ENCODE results near the gene TMEM125.

TMEM125 gene

DNA sequence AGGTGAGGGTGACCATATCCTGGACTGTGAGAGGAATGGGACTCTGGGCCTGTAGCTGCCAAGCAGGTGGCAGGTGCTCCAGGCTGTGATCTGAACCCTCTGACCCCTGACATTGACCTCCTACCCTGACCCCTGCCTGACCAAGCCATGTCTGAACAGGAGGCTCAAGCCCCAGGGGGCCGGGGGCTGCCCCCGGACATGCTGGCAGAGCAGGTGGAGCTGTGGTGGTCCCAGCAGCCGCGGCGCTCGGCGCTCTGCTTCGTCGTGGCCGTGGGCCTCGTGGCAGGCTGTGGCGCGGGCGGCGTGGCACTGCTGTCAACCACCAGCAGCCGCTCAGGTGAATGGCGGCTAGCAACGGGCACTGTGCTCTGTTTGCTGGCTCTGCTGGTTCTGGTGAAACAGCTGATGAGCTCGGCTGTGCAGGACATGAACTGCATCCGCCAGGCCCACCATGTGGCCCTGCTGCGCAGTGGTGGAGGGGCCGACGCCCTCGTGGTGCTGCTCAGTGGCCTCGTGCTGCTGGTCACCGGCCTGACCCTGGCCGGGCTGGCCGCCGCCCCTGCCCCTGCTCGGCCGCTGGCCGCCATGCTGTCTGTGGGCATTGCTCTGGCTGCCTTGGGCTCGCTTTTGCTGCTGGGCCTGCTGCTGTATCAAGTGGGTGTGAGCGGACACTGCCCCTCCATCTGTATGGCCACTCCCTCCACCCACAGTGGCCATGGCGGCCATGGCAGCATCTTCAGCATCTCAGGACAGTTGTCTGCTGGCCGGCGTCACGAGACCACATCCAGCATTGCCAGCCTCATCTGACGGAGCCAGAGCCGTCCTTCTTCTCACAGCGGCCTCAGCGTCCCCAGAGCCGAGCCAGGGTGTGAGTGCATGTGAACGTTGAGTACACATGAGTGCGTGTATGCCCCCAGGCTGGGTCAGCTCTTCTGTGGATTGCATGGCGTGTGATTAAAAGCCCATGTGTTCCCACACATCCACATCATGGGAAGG lies 3.1 kb downstream of the TMEM125 start:
- no peak overlapping the region for H2BK12ac ChIP-seq (ENCODE audit: low read length in 2 of 2)
- 97% methylated on average over 46 of the region's 46 CpGs for WGBS
- no peak overlapping the region for H2AK5ac ChIP-seq (ENCODE audit: low read length, severe bottlenecking)
- H3K4ac ChIP-seq (ENCODE audit: low read depth in 1 of 2, low read length in 2 of 2), result no peak overlapping the region
- H3K4me1 ChIP-seq (ENCODE audit: control insufficient read depth, insufficient read depth, low read depth, low read length), result peaks cover 8% of the 10 kb centered on the region
- H4K8ac ChIP-seq (ENCODE audit: low read length), result no peak overlapping the region
- no peak overlapping the region for H2BK5ac ChIP-seq (ENCODE audit: low read depth, low read length, poor library complexity, severe bottlenecking)
- H3K4me2 ChIP-seq (ENCODE audit: low read length, poor library complexity, severe bottlenecking), result no peak overlapping the region
- peak overlapping the region; percentile 25 for H4K91ac ChIP-seq (ENCODE audit: low read length)
- no peak for DNase-seq
- H2BK15ac ChIP-seq (ENCODE audit: low read depth, poor library complexity, severe bottlenecking), result no peak overlapping the region
- H3K79me1 ChIP-seq (replicated peaks; ENCODE audit: low read length, poor library complexity, severe bottlenecking), result no peaks in the 10 kb centered on the region
- no peak overlapping the region for H3K4me3 ChIP-seq (ENCODE audit: insufficient read depth in 1 of 2, low read depth in 1 of 2, low read length in 2 of 2)
- H2BK120ac ChIP-seq (ENCODE audit: low read depth, low read length), result no peak overlapping the region
- H3K23ac ChIP-seq (ENCODE audit: low read length in 2 of 2), result no peak overlapping the region
- no peak overlapping the region for H3K18ac ChIP-seq (ENCODE audit: low read depth in 1 of 2, low read length in 2 of 2)
- H2AFZ ChIP-seq (ENCODE audit: low read depth, low read length), result no peak overlapping the region
- H3K36me3 ChIP-seq (ENCODE audit: control insufficient read depth in 1 of 2, insufficient read depth in 2 of 2, low read depth in 1 of 2, low read length in 2 of 2), result peaks cover 0 to 7% of the 10 kb centered on the region in 2 experiments
- no peak overlapping the region for H3K27ac ChIP-seq (ENCODE audit: low read length, poor library complexity, severe bottlenecking)
- H3K14ac ChIP-seq (ENCODE audit: low read length in 2 of 2), result no peak overlapping the region
- peaks cover 15 to 29% of the 10 kb centered on the region in 2 experiments for H3K27me3 ChIP-seq (ENCODE audit: control insufficient read depth in 1 of 2, insufficient read depth in 1 of 2, low read length in 2 of 2)
- no peak overlapping the region for H3K9ac ChIP-seq (ENCODE audit: low read length)
- H3K9me3 ChIP-seq (ENCODE audit: control insufficient read depth, low read length), result no peaks in the 10 kb centered on the region

DNA sequence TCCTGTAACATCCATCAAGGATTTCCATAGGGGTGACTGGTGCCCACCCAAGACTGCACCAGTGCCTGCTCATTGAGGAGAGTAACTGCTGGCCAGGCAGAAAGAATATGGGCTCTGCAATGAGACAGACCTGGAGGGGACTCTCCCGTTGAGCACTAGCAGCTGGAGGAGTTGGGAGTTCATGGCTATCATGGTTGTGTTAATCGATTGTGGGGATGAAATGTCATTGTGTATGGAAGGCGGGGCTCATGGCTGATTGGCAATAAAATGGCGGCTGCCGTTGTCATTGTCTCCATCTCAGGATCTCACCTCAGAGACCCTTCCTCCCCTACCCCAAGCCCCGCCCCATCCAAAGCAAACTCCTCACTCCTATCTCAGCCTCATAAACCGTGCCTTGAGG lies 3.9 kb downstream of the TMEM125 start:
- Histone ChIP-seq H3K14ac (ENCODE audit: low read length in 2 of 2) (no peak overlapping the region), H2BK15ac (ENCODE audit: low read depth, poor library complexity, severe bottlenecking) (no peak overlapping the region), H4K8ac (ENCODE audit: low read length) (peak overlapping the region; percentile 92), H3K27me3 (ENCODE audit: control insufficient read depth in 1 of 2, insufficient read depth in 1 of 2, low read length in 2 of 2) (peaks cover 15 to 34% of the 10 kb centered on the region in 2 experiments), H3K4me3 (ENCODE audit: insufficient read depth in 1 of 2, low read depth in 1 of 2, low read length in 2 of 2) (no peak overlapping the region), H2AK5ac (ENCODE audit: low read length, severe bottlenecking) (no peak overlapping the region), H3K4me1 (ENCODE audit: control insufficient read depth, insufficient read depth, low read depth, low read length) (peaks cover 8% of the 10 kb centered on the region), H2BK12ac (ENCODE audit: low read length in 2 of 2) (no peak overlapping the region), H2BK5ac (ENCODE audit: low read depth, low read length, poor library complexity, severe bottlenecking) (no peak overlapping the region), H3K4me2 (ENCODE audit: low read length, poor library complexity, severe bottlenecking) (no peak overlapping the region), H3K79me1 (replicated peaks; ENCODE audit: low read length, poor library complexity, severe bottlenecking) (no peaks in the 10 kb centered on the region), H2AFZ (ENCODE audit: low read depth, low read length) (no peak overlapping the region), H2BK120ac (ENCODE audit: low read depth, low read length) (no peak overlapping the region), H3K27ac (ENCODE audit: low read length, poor library complexity, severe bottlenecking) (no peak overlapping the region), H3K4ac (ENCODE audit: low read depth in 1 of 2, low read length in 2 of 2) (no peak overlapping the region), H3K9me3 (ENCODE audit: control insufficient read depth, low read length) (no peaks in the 10 kb centered on the region), H3K18ac (ENCODE audit: low read depth in 1 of 2, low read length in 2 of 2) (no peak overlapping the region), H3K9ac (ENCODE audit: low read length) (no peak overlapping the region), H3K36me3 (ENCODE audit: control insufficient read depth in 1 of 2, insufficient read depth in 2 of 2, low read depth in 1 of 2, low read length in 2 of 2) (peaks cover 0 to 7% of the 10 kb centered on the region in 2 experiments), H3K23ac (ENCODE audit: low read length in 2 of 2) (no peak overlapping the region), H4K91ac (ENCODE audit: low read length) (no peak overlapping the region)
- DNase-seq, result no peak
- 100% methylated on average over 1 of the region's 7 CpGs for WGBS

DNA sequence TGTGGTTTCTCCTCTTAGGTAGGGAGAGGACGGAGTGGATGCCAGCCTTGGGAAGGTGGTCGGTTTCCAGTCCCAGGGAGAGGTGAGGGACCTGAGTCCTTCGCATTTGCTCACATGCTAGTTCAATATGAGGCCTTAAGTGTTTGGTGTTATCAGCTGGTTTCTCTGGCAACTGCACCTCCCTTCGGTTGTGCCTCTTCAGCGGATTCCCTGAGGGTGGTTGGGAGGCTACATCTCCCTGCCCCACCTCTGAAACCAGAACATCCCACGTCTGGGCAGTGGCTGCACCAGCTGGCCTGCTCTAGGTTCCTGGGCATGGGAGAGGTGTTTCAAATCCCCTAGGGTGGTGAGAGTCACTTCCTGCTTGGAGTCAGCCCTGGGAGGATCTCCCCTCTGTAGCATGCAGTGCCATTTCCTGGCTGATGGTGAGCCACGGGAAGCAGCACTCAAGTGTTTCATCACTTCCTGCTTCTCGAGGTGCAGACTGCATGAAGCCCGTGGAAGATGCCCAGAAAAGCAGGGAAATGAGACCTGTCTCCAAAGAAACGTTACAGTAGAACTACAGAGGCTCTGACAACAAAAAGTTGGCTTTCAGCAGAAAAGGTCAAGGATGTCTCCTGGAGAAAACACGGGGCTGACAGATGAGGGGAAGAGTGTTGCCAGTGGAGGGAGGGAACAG lies 4.5 kb downstream of the TMEM125 start:
- H3K36me3 ChIP-seq (ENCODE audit: control insufficient read depth in 1 of 2, insufficient read depth in 2 of 2, low read depth in 1 of 2, low read length in 2 of 2), result peaks cover 0 to 7% of the 10 kb centered on the region in 2 experiments
- H2AK5ac ChIP-seq (ENCODE audit: low read length, severe bottlenecking), result no peak overlapping the region
- no peaks in the 10 kb centered on the region for H3K9me3 ChIP-seq (ENCODE audit: control insufficient read depth, low read length)
- H2BK15ac ChIP-seq (ENCODE audit: low read depth, poor library complexity, severe bottlenecking), result peak overlapping the region; percentile 56
- H2AFZ ChIP-seq (ENCODE audit: low read depth, low read length), result peak overlapping the region; percentile 74
- 63% methylated on average over 11 of the region's 11 CpGs for WGBS
- no peak overlapping the region for H3K9ac ChIP-seq (ENCODE audit: low read length)
- no peak overlapping the region for H3K4me3 ChIP-seq (ENCODE audit: insufficient read depth in 1 of 2, low read depth in 1 of 2, low read length in 2 of 2)
- no peak overlapping the region for H3K4ac ChIP-seq (ENCODE audit: low read depth in 1 of 2, low read length in 2 of 2)
- peak; percentile 20 for DNase-seq
- no peak overlapping the region for H3K4me2 ChIP-seq (ENCODE audit: low read length, poor library complexity, severe bottlenecking)
- no peak overlapping the region for H3K14ac ChIP-seq (ENCODE audit: low read length in 2 of 2)
- peak overlapping the region in 1 of 2 experiments; percentile 14 for H2BK12ac ChIP-seq (ENCODE audit: low read length in 2 of 2)
- H2BK120ac ChIP-seq (ENCODE audit: low read depth, low read length), result no peak overlapping the region
- no peak overlapping the region for H2BK5ac ChIP-seq (ENCODE audit: low read depth, low read length, poor library complexity, severe bottlenecking)
- H3K23ac ChIP-seq (ENCODE audit: low read length in 2 of 2), result no peak overlapping the region
- H3K4me1 ChIP-seq (ENCODE audit: control insufficient read depth, insufficient read depth, low read depth, low read length), result peaks cover 8% of the 10 kb centered on the region
- peak overlapping the region; percentile 92 for H4K8ac ChIP-seq (ENCODE audit: low read length)
- no peaks in the 10 kb centered on the region for H3K79me1 ChIP-seq (replicated peaks; ENCODE audit: low read length, poor library complexity, severe bottlenecking)
- peak overlapping the region; percentile 38 to 40 for H3K18ac ChIP-seq (ENCODE audit: low read depth in 1 of 2, low read length in 2 of 2)
- peaks cover 15 to 33% of the 10 kb centered on the region in 2 experiments for H3K27me3 ChIP-seq (ENCODE audit: control insufficient read depth in 1 of 2, insufficient read depth in 1 of 2, low read length in 2 of 2)
- H3K27ac ChIP-seq (ENCODE audit: low read length, poor library complexity, severe bottlenecking), result no peak overlapping the region
- H4K91ac ChIP-seq (ENCODE audit: low read length), result peak overlapping the region; percentile 72

DNA sequence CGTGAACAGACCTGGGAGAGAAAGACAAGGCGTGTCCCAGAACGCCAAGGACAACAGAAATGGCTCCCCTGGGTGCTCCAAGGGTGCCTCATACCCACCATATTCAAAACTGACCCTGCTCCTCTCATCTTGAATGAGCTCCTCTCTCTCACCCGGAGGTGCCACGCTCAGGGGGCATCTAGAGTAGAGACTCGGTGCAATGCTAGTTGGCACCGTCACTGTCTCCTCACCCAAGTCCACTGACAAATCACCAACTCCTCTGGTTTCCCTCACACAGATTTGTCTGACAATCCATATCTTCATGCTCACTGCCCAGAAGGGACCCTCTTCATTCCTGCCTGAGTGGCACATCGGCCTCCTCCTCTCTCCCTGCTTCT lies 5.0 kb downstream of the TMEM125 start:
- peaks cover 8% of the 10 kb centered on the region for H3K4me1 ChIP-seq (ENCODE audit: control insufficient read depth, insufficient read depth, low read depth, low read length)
- no peak overlapping the region for H3K27ac ChIP-seq (ENCODE audit: low read length, poor library complexity, severe bottlenecking)
- H2BK15ac ChIP-seq (ENCODE audit: low read depth, poor library complexity, severe bottlenecking), result peak overlapping the region; percentile 44
- H3K79me1 ChIP-seq (replicated peaks; ENCODE audit: low read length, poor library complexity, severe bottlenecking), result no peaks in the 10 kb centered on the region
- H3K4me2 ChIP-seq (ENCODE audit: low read length, poor library complexity, severe bottlenecking), result no peak overlapping the region
- H3K14ac ChIP-seq (ENCODE audit: low read length in 2 of 2), result no peak overlapping the region
- H2AK5ac ChIP-seq (ENCODE audit: low read length, severe bottlenecking), result no peak overlapping the region
- H2BK12ac ChIP-seq (ENCODE audit: low read length in 2 of 2), result no peak overlapping the region
- H2BK5ac ChIP-seq (ENCODE audit: low read depth, low read length, poor library complexity, severe bottlenecking), result no peak overlapping the region
- no peak overlapping the region for H3K23ac ChIP-seq (ENCODE audit: low read length in 2 of 2)
- no peak overlapping the region for H3K4me3 ChIP-seq (ENCODE audit: insufficient read depth in 1 of 2, low read depth in 1 of 2, low read length in 2 of 2)
- H3K18ac ChIP-seq (ENCODE audit: low read depth in 1 of 2, low read length in 2 of 2), result peak overlapping the region in 1 of 2 experiments; percentile 40
- H3K27me3 ChIP-seq (ENCODE audit: control insufficient read depth in 1 of 2, insufficient read depth in 1 of 2, low read length in 2 of 2), result peaks cover 12 to 29% of the 10 kb centered on the region in 2 experiments
- no peak overlapping the region for H3K9ac ChIP-seq (ENCODE audit: low read length)
- H4K91ac ChIP-seq (ENCODE audit: low read length), result no peak overlapping the region
- H3K36me3 ChIP-seq (ENCODE audit: control insufficient read depth in 1 of 2, insufficient read depth in 2 of 2, low read depth in 1 of 2, low read length in 2 of 2), result peaks cover 0 to 7% of the 10 kb centered on the region in 2 experiments
- DNase-seq, result no peak
- H2AFZ ChIP-seq (ENCODE audit: low read depth, low read length), result peak overlapping the region; percentile 74
- no peaks in the 10 kb centered on the region for H3K9me3 ChIP-seq (ENCODE audit: control insufficient read depth, low read length)
- H3K4ac ChIP-seq (ENCODE audit: low read depth in 1 of 2, low read length in 2 of 2), result no peak overlapping the region
- WGBS, result 89% methylated on average over 8 of the region's 8 CpGs
- peak overlapping the region; percentile 92 for H4K8ac ChIP-seq (ENCODE audit: low read length)
- no peak overlapping the region for H2BK120ac ChIP-seq (ENCODE audit: low read depth, low read length)
